ENCODE data around the gene ATXN1.

ATXN1 gene

GRCh38 chr6:16729183-16729691 lies 32.0 kb downstream of the ATXN1 start:
- DNase-seq (ENCODE audit: low read depth), result no peak
- H3K4me3 ChIP-seq (ENCODE audit: low read depth, low read length), result no peak overlapping the region

GRCh38 chr6:16728513-16729182 lies 32.6 kb downstream of the ATXN1 start:
- H3K4me3 ChIP-seq (ENCODE audit: low read depth, low read length), result no peak overlapping the region
- DNase-seq (ENCODE audit: low read depth), result no peak

- H3K4me3 ChIP-seq (ENCODE audit: low read depth, low read length), result no peak overlapping the region
- no peak for DNase-seq (ENCODE audit: low read depth)
Measured at GRCh38 chr6:16727996-16728395, 33.3 kb downstream of the ATXN1 start.

- DNase-seq (ENCODE audit: low read depth), result peak; percentile 64
- H3K4me3 ChIP-seq (ENCODE audit: low read depth, low read length), result peak overlapping the region; percentile 5
Measured at GRCh38 chr6:16725145-16725864, 36.0 kb downstream of the ATXN1 start.

GRCh38 chr6:16723826-16724225 lies 37.4 kb downstream of the ATXN1 start:
- DNase-seq (ENCODE audit: low read depth), result peak; percentile 94
- H3K4me3 ChIP-seq (ENCODE audit: low read depth, low read length), result no peak overlapping the region

- no peak for DNase-seq (ENCODE audit: low read depth)
- H3K4me3 ChIP-seq (ENCODE audit: low read depth, low read length), result no peak overlapping the region
Measured at GRCh38 chr6:16723402-16723801, 37.9 kb downstream of the ATXN1 start.

GRCh38 chr6:16722630-16723029 lies 38.6 kb downstream of the ATXN1 start:
- H3K4me3 ChIP-seq (ENCODE audit: low read depth, low read length), result no peak overlapping the region
- DNase-seq (ENCODE audit: low read depth), result no peak

- DNase-seq (ENCODE audit: low read depth), result no peak
- H3K4me3 ChIP-seq (ENCODE audit: low read depth, low read length), result no peak overlapping the region
Measured at GRCh38 chr6:16721977-16722376, 39.3 kb downstream of the ATXN1 start.

- H3K4me3 ChIP-seq (ENCODE audit: low read depth, low read length), result no peak overlapping the region
- DNase-seq (ENCODE audit: low read depth), result no peak
Measured at GRCh38 chr6:16720861-16721260, 40.4 kb downstream of the ATXN1 start.

- no peak overlapping the region for H3K4me3 ChIP-seq (ENCODE audit: low read depth, low read length)
- DNase-seq (ENCODE audit: low read depth), result no peak
Measured at GRCh38 chr6:16719488-16719887, 41.8 kb downstream of the ATXN1 start.

- no peak overlapping the region for H3K4me3 ChIP-seq (ENCODE audit: low read depth, low read length)
- no peak for DNase-seq (ENCODE audit: low read depth)
Measured at GRCh38 chr6:16718356-16718755, 42.9 kb downstream of the ATXN1 start.

GRCh38 chr6:16717275-16717942 lies 43.9 kb downstream of the ATXN1 start:
- H3K4me3 ChIP-seq (ENCODE audit: low read depth, low read length), result no peak overlapping the region
- no peak for DNase-seq (ENCODE audit: low read depth)

GRCh38 chr6:16716321-16716858 lies 44.9 kb downstream of the ATXN1 start:
- no peak for DNase-seq (ENCODE audit: low read depth)
- H3K4me3 ChIP-seq (ENCODE audit: low read depth, low read length), result no peak overlapping the region

- no peak overlapping the region for H3K4me3 ChIP-seq (ENCODE audit: low read depth, low read length)
- DNase-seq (ENCODE audit: low read depth), result no peak
Measured at GRCh38 chr6:16713597-16713996, 47.7 kb downstream of the ATXN1 start.

- DNase-seq (ENCODE audit: low read depth), result peak; percentile 79
- no peak overlapping the region for H3K4me3 ChIP-seq (ENCODE audit: low read depth, low read length)
Measured at GRCh38 chr6:16712931-16713484, 48.3 kb downstream of the ATXN1 start.

GRCh38 chr6:16712255-16712930 lies 48.9 kb downstream of the ATXN1 start:
- H3K4me3 ChIP-seq (ENCODE audit: low read depth, low read length), result no peak overlapping the region
- no peak for DNase-seq (ENCODE audit: low read depth)

GRCh38 chr6:16711546-16712254 lies 49.6 kb downstream of the ATXN1 start:
- H3K4me3 ChIP-seq (ENCODE audit: low read depth, low read length), result no peak overlapping the region
- no peak for DNase-seq (ENCODE audit: low read depth)

GRCh38 chr6:16706911-16707783 lies 54.1 kb downstream of the ATXN1 start:
- no peak overlapping the region for H3K4me3 ChIP-seq (ENCODE audit: low read depth, low read length)
- DNase-seq (ENCODE audit: low read depth), result no peak
